Neural progenitor cell (in vitro differentiated cells): Measurements from ENCODE around the gene UBC.
A peak's percentile ranks its signal among the peaks of the same experiment; 100 is the strongest.

ENCODE experiments used
- EZH2 ChIP-seq: fragments of 200-600 bp; sonication (generic); IDR thresholded peaks from 2 replicates; pipeline ENCODE4 v1.6.1; 2017; ENCODE audit warnings: antibody characterized with exemption, mild to moderate bottlenecking, moderate library complexity
- TF ChIP-seq, protein P1 (sequence below): fragments of 200-600 bp; sonication (generic); IDR thresholded peaks from 2 replicates; pipeline ENCODE4 v1.5.1; 2017; ENCODE audit warnings: antibody characterized with exemption, mild to moderate bottlenecking

DNA sequence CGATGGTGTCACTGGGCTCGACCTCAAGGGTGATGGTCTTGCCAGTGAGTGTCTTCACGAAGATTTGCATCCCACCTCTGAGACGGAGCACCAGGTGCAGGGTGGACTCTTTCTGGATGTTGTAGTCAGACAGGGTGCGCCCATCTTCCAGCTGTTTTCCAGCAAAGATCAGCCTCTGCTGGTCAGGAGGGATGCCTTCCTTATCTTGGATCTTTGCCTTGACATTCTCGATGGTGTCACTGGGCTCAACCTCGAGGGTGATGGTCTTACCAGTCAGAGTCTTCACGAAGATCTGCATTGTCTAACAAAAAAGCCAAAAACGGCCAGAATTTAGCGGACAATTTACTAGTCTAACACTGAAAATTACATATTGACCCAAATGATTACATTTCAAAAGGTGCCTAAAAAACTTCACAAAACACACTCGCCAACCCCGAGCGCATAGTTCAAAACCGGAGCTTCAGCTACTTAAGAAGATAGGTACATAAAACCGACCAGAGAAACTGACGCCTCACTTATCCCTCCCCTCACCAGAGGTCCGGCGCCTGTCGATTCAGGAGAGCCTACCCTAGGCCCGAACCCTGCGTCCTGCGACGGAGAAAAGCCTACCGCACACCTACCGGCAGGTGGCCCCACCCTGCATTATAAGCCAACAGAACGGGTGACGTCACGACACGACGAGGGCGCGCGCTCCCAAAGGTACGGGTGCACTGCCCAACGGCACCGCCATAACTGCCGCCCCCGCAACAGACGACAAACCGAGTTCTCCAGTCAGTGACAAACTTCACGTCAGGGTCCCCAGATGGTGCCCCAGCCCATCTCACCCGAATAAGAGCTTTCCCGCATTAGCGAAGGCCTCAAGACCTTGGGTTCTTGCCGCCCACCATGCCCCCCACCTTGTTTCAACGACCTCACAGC, 717 bp downstream of the UBC start:
- TF ChIP-seq, protein P1, sequence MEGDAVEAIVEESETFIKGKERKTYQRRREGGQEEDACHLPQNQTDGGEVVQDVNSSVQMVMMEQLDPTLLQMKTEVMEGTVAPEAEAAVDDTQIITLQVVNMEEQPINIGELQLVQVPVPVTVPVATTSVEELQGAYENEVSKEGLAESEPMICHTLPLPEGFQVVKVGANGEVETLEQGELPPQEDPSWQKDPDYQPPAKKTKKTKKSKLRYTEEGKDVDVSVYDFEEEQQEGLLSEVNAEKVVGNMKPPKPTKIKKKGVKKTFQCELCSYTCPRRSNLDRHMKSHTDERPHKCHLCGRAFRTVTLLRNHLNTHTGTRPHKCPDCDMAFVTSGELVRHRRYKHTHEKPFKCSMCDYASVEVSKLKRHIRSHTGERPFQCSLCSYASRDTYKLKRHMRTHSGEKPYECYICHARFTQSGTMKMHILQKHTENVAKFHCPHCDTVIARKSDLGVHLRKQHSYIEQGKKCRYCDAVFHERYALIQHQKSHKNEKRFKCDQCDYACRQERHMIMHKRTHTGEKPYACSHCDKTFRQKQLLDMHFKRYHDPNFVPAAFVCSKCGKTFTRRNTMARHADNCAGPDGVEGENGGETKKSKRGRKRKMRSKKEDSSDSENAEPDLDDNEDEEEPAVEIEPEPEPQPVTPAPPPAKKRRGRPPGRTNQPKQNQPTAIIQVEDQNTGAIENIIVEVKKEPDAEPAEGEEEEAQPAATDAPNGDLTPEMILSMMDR, result peak; percentile 53
- no peak for TF ChIP-seq EZH2
